SW 1271 (cell line): ENCODE results near the gene ZNF511.
"Not testable (repeated sequence)": the region's sequence is repeated elsewhere in the genome, so short reads cannot be mapped to it uniquely, and the experiment has no call there.

Experiments used
- DNase-seq, 2 experiments: peaks; one replicate each; lab custom pipeline; 2025; lab: John Stamatoyannopoulos, UW

The ZNF511 gene, protein sequence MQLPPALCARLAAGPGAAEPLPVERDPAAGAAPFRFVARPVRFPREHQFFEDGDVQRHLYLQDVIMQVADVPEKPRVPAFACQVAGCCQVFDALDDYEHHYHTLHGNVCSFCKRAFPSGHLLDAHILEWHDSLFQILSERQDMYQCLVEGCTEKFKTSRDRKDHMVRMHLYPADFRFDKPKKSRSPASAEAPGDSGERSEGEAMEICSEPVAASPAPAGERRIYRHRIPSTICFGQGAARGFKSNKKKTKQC

DNA sequence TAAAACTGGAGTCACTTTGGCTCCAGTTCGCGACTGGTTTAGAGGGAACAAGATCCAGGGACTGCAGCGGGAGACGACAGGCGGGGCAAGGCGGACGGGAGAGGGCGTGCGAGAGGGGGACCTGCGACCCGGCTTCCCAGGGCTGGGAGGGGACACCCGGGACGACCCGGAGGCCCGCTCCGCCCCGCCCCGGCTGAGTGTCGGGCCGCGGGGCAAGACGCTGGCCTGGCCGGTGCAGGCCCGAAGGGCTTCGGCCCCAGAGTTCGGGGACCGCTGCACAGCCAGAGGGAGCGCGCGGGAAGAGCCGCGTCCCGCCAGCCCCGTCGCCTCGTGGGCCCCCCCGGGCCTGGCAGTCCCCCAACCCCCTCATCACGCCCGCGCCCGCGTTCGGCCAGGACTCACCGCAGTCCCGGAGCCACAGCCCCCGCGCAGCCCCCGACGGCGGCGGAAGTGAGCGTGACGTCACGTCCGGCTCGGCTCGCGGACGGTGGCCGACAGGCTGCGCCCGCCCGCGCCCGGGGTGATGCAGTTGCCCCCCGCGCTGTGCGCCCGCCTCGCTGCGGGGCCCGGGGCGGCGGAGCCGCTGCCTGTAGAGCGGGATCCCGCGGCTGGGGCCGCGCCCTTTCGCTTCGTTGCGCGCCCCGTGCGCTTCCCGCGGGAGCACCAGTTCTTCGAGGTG is at the start of gene ZNF511, which contains the start of gene TUBGCP2:
Gene ZNF511, plus strand, starts transcription at position 494 of the 679 bp plus-strand sequence. Its CDS starts 30 bp downstream, at position 524.
Gene TUBGCP2, minus strand, starts transcription at position 452 of the 679 bp plus-strand sequence. CDS start 5,931 bp downstream, outside the sequence.
- peak; percentile 31 to 56 for DNase-seq

DNA sequence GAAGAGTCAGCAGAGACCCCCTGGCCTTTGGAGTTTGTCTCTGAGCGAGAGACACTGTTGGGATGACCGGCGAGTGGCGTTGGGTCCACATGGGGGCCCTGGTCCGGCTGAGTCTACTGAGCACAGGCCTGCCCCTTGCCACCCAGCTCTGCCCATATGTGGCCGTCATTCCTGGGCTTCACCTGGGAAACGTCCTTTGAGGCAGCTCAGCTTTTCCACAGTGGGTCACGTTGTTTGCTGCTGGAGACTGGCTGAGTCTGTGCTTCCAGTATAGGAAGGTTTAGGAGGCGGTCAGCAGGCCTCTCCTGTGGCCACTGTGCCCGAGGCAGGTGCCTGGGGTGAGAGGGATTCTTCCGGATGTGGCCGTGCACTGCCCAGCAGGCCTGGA is 49.1 kb upstream of the ZNF511 start:
- DNase-seq: no peak

DNA sequence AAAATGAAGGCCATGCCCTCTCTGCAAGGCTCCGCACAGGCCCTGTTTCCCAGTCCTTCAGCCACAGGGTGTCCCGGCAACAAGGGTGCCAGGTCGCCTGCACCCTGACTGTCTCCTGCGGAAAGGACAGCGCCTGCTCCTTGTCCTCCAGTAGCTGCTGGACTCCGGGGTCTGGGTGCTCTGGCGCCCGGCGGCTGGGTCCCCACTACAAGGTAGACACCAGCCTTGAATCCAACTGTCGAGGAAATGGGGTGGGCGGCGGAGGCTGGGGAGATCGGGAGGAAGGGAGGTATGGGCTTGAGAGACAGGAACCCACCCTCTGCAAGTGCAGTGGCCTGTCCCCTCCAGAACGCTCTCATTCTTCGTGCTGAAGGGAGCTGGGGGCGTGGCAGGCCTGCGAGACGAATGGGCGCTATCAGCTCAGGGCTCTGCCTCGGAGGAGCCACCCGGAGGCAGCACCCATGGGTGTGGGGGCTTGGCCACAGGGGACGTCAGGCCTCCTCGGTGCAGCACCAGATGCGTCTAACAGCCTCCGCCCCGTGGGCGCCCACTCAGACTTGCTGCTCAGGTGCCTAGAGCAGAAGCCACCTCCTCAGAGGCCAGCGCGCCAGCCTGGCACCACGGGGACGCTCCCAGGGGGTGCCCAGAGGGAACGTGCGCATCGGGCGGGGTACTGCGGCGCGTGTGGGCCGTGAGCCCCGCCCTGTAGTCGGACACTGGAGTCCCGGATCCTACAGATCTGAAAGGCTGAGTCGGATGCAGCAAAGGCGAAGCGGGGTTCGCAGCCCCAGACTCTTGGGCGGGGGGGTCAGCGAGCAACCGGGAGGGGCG is 47.6 kb upstream of the ZNF511 start:
- peak; percentile 29 to 63 for DNase-seq

DNA sequence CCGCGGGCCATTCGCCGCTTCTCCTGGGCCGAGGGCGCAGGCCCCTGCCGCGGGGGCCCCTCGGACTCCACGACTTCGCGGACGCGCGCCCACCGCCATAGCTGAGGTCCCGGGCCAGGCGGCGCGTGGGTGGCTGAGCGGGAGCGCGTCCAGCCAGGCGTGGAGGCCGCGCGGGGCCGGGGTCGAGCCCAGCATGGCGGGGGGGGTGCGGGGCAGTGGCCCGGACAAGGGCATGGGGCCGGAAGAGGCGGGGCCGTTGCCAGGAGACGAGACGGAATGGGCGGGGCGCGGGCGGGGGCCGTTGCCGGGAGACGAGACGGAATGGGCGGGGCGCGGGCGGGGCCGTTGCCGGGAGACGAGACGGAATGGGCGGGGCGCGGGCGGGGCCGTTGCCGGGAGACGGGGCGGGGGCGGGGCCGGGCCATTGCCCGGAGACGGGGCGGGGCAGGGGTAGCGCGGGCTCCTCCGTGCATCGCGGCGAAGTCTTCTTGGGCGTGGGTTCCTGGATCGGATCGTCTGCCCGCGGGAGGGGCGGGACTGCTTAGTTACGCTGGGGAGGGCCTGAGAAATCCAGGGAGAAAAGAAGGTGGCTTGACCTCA is 46.9 kb upstream of the ZNF511 start:
- DNase-seq: peak in 1 of 2 experiments; percentile 45

DNA sequence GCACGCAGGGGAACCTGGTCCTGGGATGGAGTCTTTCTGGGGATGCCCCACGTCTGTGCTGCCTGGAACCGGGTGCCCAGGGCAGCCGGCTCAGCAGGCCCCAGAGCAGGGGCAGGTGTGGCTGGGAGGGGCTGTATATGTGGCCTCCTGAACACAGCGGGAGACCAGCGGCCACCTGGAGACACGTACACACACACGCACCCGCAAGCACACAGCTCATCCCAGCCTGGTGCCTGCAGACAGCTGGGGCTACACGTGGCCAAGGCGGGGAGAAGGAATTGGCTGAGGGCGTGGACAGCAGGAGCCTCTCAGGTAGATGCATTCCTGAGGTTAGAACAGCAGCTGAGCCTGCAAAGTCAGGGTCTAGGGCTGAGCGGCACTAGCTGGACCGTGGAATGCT is 46.0 kb upstream of the ZNF511 start:
- no peak for DNase-seq

DNA sequence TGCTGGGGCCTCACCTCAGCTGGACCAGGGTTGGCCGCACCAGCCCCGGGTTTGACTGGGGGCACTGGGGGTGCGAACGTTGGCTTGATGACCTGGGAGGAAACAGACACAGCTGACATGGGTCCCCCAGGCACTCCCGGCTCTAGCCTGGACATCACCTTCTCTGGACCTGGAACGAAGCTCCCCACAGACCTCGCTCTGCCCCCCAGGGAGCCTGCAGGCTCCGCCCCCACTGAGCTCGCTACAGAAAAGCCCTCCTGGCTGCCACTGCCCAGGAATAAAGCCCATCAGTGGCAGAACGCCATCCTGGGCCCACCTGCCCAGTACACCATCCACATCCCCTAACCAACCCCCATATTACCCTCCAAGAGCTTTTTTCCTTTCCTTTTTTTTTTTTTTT is 45.0 kb upstream of the ZNF511 start:
- DNase-seq: no peak

DNA sequence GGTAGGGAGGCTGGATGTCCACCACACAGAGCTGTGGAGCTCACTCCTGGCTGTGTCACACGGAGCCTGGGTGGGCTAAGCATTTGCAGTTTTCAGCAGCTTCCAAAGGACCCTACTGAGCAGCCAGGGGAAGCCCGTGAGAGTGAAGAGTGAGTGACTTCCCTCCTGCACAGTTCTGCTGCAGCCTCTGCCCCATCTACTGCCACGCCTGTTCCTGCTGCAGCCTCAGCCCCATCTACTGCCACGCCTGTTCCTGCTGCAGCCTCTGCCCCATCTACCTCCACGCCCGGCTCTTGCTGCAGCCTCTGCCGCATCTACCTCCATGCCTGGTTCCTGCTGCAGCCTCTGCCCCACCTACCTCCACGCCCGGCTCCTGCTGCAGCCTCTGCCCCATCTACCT is 44.3 kb upstream of the ZNF511 start:
- DNase-seq: no peak

DNA sequence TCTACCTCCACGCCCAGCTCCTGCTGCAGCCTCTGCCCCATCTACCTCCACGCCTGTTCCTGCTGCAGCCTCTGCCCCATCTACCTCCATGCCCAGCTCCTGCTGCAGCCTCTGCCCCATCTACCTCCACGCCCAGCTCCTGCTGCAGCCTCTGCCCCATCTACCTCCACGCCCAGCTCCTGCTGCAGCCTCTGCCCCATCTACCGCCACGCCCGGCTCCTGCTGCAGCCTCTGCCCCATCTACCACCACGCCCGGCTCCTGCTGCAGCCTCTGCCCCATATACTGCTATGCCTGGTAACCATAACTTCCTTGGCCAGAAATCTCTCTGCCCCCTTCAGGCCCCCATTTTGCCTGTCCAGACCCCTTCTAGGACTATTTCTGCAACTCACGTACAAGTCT is 43.7 kb upstream of the ZNF511 start:
- not testable (repeated sequence) for DNase-seq

DNA sequence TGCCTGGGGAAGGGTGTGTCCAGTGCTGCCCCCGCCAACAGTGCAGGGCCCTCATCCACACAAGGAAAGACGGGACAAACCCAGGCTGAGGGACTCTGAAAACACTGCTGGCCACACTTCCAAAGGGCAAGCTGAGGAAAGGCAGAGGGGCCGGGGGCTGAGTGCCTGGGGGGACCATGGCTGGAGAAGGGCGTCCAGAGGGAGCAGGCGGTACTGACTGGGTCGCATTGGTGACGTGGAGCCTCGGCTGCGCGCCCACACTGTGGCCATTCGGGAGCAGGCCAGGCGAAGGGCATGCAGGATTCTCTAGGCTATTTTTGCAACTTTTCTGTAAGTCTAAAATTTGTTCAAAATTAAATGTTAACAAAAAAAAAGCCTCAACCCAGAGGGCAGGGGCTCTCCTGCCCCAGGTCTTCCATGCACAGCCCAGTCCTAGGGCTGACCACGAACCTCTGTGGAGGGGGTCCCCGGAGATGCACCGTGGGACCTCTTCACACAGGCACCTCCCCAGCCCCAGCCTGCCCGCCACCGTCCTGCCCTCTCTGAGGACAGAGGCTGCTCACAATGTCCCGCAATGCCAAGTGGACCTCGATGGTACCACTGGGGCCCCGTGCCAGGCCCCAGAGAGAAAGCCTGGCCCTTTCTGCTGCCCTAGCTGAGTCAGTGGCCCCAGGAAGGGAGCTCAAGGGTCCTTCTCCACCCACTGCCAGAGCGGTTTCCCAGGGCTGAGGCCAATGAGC is 42.5 kb upstream of the ZNF511 start:
- no peak for DNase-seq

DNA sequence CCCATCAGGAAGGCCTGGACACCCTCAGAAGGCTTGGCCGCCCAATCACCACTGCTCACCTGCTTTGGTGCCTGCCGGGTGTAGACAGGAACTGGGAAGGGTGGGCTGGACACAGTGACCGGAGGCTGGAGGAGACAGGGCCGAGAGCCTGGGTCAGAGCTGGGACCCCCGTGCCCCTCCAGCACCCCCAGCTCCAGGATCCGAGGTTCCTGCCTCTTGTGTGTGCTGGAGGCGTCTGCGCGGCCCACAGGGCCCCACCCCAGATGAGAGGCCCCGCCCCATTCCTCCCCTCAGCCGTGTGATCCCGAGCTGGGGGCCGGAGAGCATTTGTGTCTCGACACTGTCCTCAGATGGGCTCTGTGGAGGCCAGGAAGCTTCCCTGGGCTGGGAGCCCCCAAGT is 41.4 kb upstream of the ZNF511 start:
- DNase-seq: no peak

DNA sequence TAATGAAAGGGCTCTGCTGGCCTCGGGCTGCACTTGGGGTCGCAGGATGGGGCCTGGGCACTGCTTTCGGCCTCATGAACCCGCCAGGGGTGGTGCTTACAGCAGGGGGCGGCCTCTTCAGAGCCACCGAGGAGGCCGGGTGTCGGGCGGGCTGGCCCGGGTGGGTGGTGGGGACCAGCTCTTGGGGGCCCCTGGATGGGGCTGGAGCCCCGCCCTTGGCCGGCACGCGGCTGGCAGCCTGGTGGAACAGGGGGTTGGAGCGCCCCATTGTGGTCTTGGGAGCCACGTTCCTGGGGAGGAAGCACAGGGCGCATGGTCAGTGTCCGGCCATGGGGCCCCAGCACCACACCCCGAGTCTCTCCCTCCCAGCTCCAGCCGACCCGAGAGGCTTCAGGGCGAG is 40.9 kb upstream of the ZNF511 start:
- DNase-seq: no peak

DNA sequence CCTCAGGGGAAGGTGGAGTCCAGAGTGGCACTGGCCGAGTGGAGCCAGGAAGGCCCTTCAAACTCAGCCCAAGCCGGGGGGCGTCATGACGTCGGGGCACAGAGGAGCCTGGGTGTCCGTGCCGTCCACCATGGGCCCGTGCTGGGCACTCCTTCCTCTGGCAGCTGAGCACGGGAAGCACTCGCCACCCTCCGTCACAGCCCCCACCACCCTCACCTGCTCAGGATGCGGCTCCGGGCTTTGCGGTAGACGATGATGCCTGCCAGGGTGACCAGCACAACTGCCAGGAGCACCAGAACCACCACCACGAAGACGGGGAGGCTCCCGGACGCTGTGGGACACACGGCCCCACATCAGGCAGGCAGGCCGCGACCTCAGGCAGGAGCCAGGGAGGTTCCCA is 40.2 kb upstream of the ZNF511 start:
- no peak for DNase-seq

DNA sequence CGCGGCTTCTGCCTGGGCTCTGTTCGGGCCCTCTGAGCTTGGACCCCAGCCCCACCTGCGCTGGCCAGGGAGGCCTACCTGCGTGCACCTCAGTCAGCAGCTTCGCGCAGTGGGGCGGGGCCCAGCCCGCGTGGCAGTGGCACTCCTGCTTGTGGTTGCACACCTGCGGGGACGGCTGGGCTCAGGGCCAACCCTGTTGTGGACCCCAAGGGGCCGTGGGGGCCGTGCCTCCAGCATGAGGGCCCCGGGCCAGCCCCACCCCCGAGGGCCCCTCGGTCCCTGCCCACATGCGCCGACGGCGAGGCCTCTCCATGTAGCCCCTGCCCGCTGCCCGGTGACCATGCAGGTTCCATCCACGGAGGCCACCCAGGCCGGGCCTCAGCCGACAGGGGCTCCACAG is 39.3 kb upstream of the ZNF511 start:
- DNase-seq: no peak

DNA sequence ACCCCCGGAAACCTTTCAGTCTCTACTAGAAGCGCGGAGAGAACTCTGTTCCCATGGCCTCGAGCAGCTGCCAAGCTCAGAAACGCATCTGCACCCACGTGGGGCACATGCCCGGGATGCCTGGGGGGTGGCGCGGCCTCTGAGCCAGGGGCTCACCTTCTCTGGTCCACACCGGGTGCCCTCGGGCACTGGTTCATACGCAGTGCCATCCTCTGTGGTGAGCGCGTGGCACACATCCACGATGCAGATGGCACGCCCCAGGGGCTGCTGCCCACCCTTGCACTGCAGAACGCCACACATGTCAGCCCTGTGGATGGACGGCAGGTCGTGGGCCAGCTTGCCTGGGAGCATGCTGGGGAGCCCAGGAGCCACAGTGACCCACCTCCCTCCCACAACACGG is 38.5 kb upstream of the ZNF511 start:
- DNase-seq: no peak

DNA sequence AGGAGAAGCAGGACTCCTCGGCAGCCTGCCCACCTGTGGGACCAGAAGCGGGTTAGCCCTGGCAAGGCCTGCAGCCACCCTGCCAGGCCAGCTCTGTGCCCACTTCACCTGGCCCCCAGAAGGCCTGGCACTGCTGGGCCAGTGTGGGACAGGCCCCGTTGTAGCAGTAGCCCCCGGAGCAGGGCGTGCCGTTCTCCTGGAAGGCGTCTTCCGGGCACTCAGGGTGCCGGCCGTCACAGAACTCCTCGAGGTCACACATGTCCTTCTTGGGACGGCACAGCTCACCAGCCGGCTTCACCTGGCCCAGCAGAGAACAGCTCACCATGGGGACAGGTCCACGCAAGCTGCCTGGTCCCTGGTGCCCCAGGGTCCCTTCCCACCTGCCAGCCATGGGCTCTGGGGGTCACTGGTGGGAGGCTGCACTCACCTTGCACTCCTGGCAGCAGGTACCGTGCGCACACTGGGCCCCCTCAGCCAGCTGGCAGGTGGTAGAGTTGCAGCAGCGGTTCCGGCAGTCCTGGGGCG is 37.9 kb upstream of the ZNF511 start:
- DNase-seq: no peak

DNA sequence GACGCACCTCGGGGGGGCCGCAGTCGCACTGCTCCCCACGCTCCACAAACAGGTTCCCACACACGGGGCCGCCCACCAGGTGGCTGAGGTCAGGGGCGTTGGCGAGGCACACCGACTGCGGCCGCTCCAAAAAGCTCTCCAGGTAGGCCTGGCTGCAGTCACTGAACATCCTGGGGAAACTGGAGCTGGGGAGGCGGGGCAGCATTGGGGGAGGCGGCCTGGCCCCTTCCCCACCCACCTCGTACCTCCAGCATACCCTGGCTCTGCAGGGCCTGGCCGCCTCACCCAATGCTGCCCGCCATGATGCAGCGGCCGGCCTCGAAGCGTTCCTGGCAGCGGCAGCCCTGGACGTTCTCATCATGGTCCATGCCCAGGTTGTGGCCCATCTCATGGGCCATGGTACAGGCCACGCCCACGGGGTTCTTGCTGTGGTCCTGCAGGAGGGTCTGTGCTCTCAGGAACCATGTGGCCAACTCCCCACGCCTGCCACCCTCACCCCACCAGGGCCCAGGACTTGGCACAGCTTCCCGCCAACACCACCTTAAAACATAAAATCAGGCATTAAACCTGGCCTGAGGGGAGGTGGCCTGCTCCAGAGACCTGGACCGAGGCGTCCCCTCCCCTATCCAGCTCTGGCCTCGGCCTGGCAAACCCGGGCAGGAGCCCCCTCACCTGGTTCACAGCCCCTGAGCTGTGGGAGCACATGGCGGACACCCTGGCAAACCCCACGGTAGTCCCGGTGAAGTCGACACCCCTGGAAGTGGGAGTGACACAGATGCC is 37.0 kb upstream of the ZNF511 start:
- DNase-seq: no peak

DNA sequence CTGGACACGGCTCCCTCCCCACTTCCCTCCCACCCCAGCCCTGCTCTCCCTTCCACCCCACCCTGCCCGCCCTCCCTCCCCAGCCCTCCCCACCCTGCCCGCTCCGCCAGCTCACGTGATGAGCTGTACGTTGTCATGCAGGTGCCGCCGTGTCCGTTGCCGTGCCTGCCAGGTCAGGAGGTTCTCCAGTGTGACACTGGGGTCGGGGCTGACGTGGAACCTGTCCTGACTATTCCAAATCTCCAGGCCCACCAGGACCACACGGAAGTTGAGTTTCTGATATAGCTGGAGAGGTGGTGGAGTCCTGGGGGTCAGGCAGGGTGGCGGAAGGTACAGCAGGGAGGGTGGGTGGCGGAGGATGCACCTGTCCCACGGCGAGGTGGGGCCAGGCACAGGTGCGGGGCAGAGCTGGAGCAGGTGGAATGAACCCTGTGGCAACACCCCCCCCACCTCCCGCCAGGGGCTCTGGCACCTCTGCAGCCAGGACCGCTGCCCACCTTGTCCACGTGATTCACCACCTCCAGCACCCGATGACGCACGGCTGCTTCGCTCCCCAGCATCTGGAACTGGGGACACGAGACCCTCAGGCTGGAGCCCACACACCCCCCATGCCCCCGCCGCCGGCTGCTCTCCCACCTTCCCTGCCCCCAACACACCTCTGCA is 36.3 kb upstream of the ZNF511 start:
- no peak for DNase-seq

DNA sequence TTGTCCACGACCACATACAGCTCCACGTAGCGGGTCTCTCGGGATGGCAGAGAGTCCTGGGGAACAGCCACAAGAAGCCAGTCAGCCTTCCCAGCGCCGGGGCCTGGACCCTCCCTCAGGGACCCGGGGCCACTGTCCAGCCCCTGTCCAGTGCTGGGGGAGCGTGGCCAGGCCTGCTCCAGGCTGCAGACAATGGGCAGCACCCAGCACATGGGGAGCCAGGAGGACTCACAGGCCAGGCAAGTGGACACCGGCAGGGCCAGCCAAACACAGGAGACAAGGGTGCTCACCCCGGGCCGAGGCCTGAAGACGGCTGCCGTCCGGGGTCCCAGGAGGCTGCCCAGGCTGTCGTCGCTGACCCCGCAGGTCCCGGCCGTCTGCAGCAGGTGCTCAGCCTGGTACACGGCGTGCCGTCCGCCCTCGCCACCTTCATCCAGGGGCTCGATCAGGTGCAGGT is 35.7 kb upstream of the ZNF511 start:
- DNase-seq: no peak

DNA sequence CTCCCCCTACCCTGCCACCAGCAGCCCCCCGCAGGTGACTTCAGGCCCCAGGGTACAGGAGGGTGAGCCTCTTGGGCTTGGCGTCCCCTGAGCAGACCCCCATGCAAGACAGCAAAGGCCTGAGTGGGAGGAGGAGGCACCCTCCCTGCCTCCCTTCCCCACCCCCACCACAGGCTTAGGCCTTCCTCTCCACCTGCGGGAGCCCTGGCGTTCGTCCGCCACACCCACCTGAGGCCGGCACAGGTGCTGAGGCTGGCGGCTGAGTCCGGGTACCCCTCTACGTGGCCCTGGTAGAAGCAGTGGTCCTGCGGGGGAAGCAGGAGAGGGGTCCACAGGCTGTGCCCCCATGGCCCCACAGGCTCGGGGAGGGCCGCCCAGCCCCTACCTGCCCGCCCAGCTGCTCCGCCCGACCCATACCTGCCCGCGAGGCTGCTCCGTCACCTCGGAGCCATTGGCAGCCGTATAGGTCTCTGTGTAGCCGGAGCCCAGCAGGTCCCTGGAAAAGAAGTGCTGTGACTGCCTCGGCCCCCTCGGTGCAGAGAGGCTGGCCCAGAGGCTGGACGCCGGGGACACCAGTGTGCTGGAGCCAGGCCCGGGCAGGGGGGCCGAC is 35.1 kb upstream of the ZNF511 start:
- DNase-seq: no peak
